GM21529 (cell line): ENCODE results near the gene EPB41.
"Not testable (repeated sequence)": the region's sequence is repeated elsewhere in the genome, so short reads cannot be mapped to it uniquely, and the experiment has no call there.

Source experiments
- ATAC-seq: cut with Tn5 transposase; IDR thresholded peaks from one replicate; pipeline ENCODE4 v1.9.1; 2021; ENCODE audit not compliant: unreplicated experiment

EPB41 gene

GRCh38 chr1:29124366-29125236, 210.2 kb downstream of the EPB41 start:
- no peak for ATAC-seq

GRCh38 chr1:29125237-29125641, 210.9 kb downstream of the EPB41 start:
- ATAC-seq = no peak

GRCh38 chr1:29125788-29126187, 211.4 kb downstream of the EPB41 start:
- ATAC-seq = no peak

GRCh38 chr1:29126198-29126597, 211.8 kb downstream of the EPB41 start:
- no peak for ATAC-seq

GRCh38 chr1:29128739-29129138, 214.4 kb downstream of the EPB41 start:
- ATAC-seq = no peak

- ATAC-seq = no peak
Measured at GRCh38 chr1:29129916-29130315, 215.5 kb downstream of the EPB41 start.

- ATAC-seq = not testable (repeated sequence)
Measured at GRCh38 chr1:29131056-29131455, 216.7 kb downstream of the EPB41 start.

- ATAC-seq = no peak
Measured at GRCh38 chr1:29133861-29134694, 219.7 kb downstream of the EPB41 start.

- no peak for ATAC-seq
Measured at GRCh38 chr1:29134695-29135028, 220.3 kb downstream of the EPB41 start.

- no peak for ATAC-seq
Measured at GRCh38 chr1:29136391-29136915, 222.1 kb downstream of the EPB41 start.

GRCh38 chr1:29142714-29143113, 228.3 kb downstream of the EPB41 start:
- no peak for ATAC-seq

- no peak for ATAC-seq
Measured at GRCh38 chr1:29144178-29144577, 229.8 kb downstream of the EPB41 start.

- ATAC-seq = no peak
Measured at GRCh38 chr1:29145739-29146437, 231.5 kb downstream of the EPB41 start.

- no peak for ATAC-seq
Measured at GRCh38 chr1:29148656-29149491, 234.5 kb downstream of the EPB41 start.

GRCh38 chr1:29150346-29150745, 236.0 kb downstream of the EPB41 start:
- ATAC-seq = not testable (repeated sequence)

- ATAC-seq = no peak
Measured at GRCh38 chr1:29152046-29152805, 237.9 kb downstream of the EPB41 start.

- ATAC-seq = no peak
Measured at GRCh38 chr1:29156543-29157268, 242.3 kb downstream of the EPB41 start.

GRCh38 chr1:29157269-29157601, 242.9 kb downstream of the EPB41 start:
- no peak for ATAC-seq

- no peak for ATAC-seq
Measured at GRCh38 chr1:29159773-29160172, 245.4 kb downstream of the EPB41 start.
